BJ (cell line): ENCODE results near the gene SSNA1. TPM values are rescaled to one million over a fixed set of nuclear protein-coding genes. Genes with fewer than 3 reads are reported as not detected.

Experiments used
- CTCF ChIA-PET: fragments of 350-600 bp; formaldehyde crosslinking; extraction: SDS; loops from one replicate; lab custom pipeline; 2021; ENCODE audit warnings: antibody characterized with exemption, inconsistent platforms; lab: Yijun Ruan, JAX
- POLR2A ChIA-PET: fragments of 300-600 bp; sonication (Branson Sonifier 250); formaldehyde crosslinking; extraction: SDS; loops from one replicate; lab custom pipeline; 2021; ENCODE audit warnings: antibody characterized with exemption; lab: Charles Lee
- DNase-seq: peaks from one replicate; pipeline ENCODE4 v3.0.0-alpha.2; 2011; ENCODE audit warnings: low read depth
- H3K27me3 ChIP-seq: 2 replicates; pipeline ENCODE4 v1.6.0; 2011; ENCODE audit warnings: low read length; ENCODE audit not compliant: control insufficient read depth, insufficient read depth
- H3K36me3 ChIP-seq: 2 replicates; pipeline ENCODE4 v1.5.1; 2011; ENCODE audit warnings: low read length; ENCODE audit not compliant: control insufficient read depth, insufficient read depth
- H3K4me3 ChIP-seq: 2 replicates; pipeline ENCODE4 v1.5.1; 2011; ENCODE audit warnings: low read depth, mild to moderate bottlenecking, control low read depth, low read length
- CTCF ChIP-seq: IDR thresholded peaks from 2 replicates; pipeline ENCODE4 v1.5.1; 2011; ENCODE audit warnings: low read depth, mild to moderate bottlenecking, control low read depth, inconsistent platforms, low read length, moderate library complexity; ENCODE audit not compliant: insufficient read depth
- polyA plus RNA-seq: library from polyadenylated mRNA; depleted of rRNA; stranded (reverse); fragments of >200 nt; gene quantifications from 2 replicates; pipeline ENCODE4 v1.2.3, GENCODE V29; 2011

SSNA1 gene
- polyA plus RNA-seq, 1 experiment, result 81.4 TPM

DNA sequence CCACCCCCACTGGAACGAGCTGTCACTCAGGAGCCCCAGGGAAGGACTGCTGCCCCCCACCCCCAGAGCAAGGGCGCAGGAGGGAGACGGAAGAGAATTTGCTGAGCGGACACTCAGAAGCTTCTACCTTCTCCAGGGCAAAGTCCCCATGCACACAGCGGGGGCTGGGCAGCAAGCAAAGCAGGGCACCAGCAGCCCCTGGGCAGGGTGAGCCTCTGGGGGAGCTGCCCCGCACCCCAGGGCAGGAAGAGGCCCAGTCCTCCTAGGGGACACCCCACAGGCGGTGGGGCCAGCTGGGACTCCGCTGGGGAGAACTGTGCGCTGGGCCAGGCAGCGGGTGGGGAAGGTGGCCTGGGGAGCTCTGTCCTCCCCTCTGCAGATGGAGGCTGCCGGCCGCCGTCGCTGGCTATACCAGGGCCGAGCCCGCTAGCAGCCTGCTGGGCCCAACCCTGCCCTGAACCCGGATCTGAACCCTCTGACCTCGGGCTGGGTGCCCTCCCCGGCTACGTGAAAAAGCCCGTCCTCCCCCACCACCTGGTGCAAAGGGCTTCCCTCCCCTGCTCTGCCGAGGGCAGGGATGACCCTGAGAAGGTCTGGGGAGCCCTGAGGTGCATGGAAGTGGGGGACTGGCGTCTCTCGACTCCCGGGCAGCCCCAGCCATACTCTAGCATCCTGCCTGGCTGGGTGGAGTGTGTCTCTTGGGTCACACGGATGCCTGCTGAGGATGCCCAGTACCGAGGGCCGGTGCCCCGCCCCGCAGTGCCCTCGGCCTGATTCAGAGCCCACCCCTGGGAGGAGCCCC is 41.6 kb downstream of the SSNA1 start:
- H3K4me3 ChIP-seq, result no peak overlapping the region
- H3K27me3 ChIP-seq, result no peaks in the 10 kb centered on the region
- no peaks in the 10 kb centered on the region; the same call in 1 of the 2 replicates for H3K36me3 ChIP-seq
- no peak for DNase-seq
- POLR2A ChIA-PET, result no interaction called here
- CTCF ChIA-PET, result interaction anchor here (1.3 to 4.2 kb wide), 2 partner anchors 13 to 112 kb away, joined by 3 to 37 read pairs; no protein-coding TSS in a partner anchor
- TF ChIP-seq CTCF, result no peak

DNA sequence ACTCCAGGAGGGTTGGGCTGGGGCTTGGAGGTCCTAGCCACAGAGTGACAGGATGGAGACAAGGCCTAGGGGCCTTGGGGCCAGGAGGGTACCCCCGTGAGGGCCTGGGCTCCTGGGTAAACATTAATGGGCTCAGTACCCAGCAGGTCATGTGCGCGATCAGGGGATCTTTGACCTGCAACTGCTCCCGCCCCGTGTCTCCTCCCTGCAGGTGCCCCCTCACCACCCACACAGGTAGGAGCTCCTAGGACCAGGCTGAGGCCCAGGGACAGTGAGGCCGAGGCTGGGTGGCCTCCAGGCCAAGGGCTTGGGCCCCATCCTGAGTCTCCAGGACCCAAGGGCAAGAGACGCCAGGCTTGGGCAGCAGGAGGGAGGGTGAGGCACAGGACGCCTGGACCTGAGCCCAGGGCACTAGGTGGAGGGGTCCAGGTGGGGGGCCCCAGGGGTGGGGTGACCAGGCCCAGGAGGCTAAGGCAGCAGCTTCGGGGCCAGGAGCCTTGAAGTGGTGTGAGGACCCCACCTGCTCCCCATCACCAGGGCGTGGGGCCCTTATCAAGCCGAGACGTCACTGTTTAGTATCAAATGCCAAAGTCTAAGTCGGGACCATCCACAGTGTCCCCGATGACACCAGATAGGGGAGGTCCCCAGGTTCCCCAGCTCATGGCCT is 42.4 kb downstream of the SSNA1 start, which contains the start of gene SLC34A3:
Gene SLC34A3 (plus strand): TSS at position 197 of the 667 bp plus-strand sequence. CDS start 802 bp downstream, outside the sequence.
- no peak within 1 kb of the TSS for H3K4me3 ChIP-seq
- CTCF ChIA-PET, result interaction anchor here (1.3 kb wide), 1 partner anchor 14 kb away, joined by 3 read pairs; no protein-coding TSS in a partner anchor
- no peaks in the 10 kb centered on the region for H3K27me3 ChIP-seq
- no peak for DNase-seq
- H3K36me3 ChIP-seq, result no peaks in the 10 kb centered on the region
- POLR2A ChIA-PET, result no interaction called here
- TF ChIP-seq CTCF, result no peak

DNA sequence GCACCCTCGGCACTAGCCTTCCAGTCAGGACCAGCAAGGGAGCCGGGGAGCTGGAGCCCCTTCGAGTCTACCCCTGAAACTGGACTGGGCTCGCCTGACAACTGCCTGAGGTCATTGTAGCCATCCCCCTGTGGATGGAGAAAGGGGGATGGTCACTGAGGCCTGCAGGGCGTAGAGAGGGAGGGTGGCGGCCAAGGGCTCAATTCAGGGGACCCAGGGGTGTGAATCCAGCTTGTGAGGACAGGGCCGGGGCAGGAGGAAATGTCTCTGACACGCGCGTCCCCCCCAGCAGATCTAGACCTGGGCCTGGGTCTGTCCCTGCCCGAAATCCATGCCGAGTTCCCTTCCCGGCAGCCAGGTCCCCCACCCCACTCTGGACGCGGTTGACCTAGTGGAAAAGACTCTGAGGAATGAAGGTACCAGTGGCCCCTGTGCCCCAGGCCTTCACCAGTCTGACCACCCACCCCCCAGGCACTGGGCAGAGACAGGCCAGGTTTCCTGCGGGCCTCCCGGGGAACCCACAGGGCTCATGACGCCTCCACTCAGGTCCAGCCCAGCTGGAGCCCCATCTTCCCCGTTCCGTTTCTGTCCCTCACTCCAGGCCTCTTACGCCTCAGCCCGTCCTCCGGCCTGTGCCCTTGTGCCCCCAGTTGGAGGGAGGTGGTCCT is 43.0 kb downstream of the SSNA1 start:
- H3K27me3 ChIP-seq, result no peaks in the 10 kb centered on the region
- ChIA-PET CTCF (interaction anchor here (1.3 kb wide), 1 partner anchor 15 kb away, joined by 3 read pairs; no protein-coding TSS in a partner anchor), POLR2A (no interaction called here)
- no peak overlapping the region for H3K4me3 ChIP-seq
- DNase-seq, result no peak
- no peak for TF ChIP-seq CTCF
- H3K36me3 ChIP-seq, result no peaks in the 10 kb centered on the region

GRCh38 chr9:137232101-137232500 is 43.6 kb downstream of the SSNA1 start:
- Histone ChIP-seq H3K27me3 (no peaks in the 10 kb centered on the region), H3K4me3 (no peak overlapping the region), H3K36me3 (no peaks in the 10 kb centered on the region)
- POLR2A ChIA-PET, result no interaction called here
- DNase-seq, result no peak
- CTCF ChIA-PET, result no interaction called here
- no peak for TF ChIP-seq CTCF

DNA sequence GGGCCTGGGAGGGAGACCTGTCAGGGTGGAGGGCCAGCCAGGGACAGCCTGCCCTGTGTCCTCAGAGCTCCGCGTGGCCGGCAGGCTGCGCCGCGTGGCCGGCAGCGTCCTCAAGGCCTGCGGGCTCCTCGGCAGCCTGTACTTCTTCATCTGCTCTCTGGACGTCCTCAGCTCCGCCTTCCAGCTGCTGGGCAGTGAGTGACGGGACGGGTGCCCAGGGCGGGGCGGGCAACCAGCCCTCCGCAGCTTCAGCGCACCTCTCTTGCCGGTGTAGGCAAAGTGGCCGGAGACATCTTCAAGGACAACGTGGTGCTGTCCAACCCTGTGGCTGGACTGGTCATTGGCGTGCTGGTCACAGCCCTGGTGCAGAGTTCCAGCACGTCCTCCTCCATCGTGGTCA is 44.0 kb downstream of the SSNA1 start:
- ChIA-PET POLR2A (no interaction called here), CTCF (no interaction called here)
- no peak for DNase-seq
- H3K27me3 ChIP-seq, result no peaks in the 10 kb centered on the region
- TF ChIP-seq CTCF, result no peak
- H3K36me3 ChIP-seq, result no peaks in the 10 kb centered on the region
- H3K4me3 ChIP-seq, result no peak overlapping the region
